Body of pancreas (tissue), 4 donors: ENCODE results near the gene MOGAT3.

Experiments
- CTCF ChIP-seq, 7 experiments: fragments of 450-650 bp in 4 of 7; fragments of 200-600 bp in 3 of 7; sonication (generic) in 3 of 7; IDR thresholded peaks; one replicate each; pipeline ENCODE4 v1.5.1; 2016 to 2019; ENCODE audit warnings: antibody characterized with exemption in 7 of 7
- POLR2A ChIP-seq, 3 donors: fragments of 450-650 bp; IDR thresholded peaks; one replicate each; pipeline ENCODE4 v1.6.1; 2016; ENCODE audit warnings: antibody characterized with exemption in 3 of 3, mild to moderate bottlenecking in 2 of 3

- TF ChIP-seq CTCF (IDR thresholded peaks at IDR 0.05) (no peak), POLR2A (IDR thresholded peaks at IDR 0.05) (no peak)
Measured at GRCh38 chr7:101169110-101169837, 31.6 kb downstream of the MOGAT3 start.
